ENCODE data around the gene GRIK5.

The GRIK5 gene

DNA sequence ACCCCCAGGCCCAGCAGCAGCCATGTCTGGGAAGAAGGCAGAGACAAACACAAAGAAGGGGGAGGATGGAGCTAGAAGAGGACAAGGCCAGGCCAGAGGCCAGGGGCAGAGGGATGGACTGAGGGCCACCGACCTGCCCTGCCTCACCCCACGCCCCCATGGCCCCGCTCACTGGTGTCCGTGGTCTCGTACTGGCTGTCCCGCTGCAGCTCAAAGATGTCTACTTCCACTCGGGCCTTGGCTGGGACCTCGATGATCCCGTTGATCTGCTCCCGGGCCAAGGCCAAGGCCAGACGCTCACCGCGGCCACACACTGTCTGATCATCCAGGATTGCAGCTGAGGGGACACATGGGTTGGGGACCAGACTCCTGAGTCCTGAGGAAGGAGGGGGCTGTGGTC, 5.0 kb downstream of the GRIK5 start:
- Mint-ChIP-seq H3K4me3 (no peak overlapping the region), H3K27me3 (peaks cover 17 to 22% of the 10 kb centered on the region in 2 donors), H3K36me3 (ENCODE audit: insufficient read depth) (no peaks in the 10 kb centered on the region), H3K27ac (no peak overlapping the region), H3K9me3 (no peaks in the 10 kb centered on the region), H3K4me1 (ENCODE audit: low read depth in 2 of 2) (no peaks in the 10 kb centered on the region)
- DNase-seq (no peak), ATAC-seq (replicated peaks) (no peak)

DNA sequence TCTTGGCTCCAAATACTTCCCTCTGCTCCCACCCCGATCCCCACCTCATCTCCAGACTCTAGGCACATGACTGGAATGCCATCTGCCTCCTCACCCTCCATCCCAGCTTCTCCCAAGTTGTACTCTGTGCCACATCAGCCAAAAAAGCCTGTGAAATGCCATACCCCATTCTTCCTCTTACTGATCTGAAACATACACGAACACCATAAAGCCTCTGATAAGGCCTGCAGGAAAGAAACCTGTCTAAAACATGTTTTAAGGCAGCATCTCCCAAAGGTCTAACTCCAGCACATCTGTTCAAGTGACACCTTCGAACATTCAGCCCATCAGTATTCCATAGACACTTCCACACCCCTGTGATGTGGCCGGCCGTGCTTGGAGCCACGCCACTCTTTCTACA, 5.6 kb downstream of the GRIK5 start:
- DNase-seq (no peak), ATAC-seq (replicated peaks) (no peak)
- no peak overlapping the region for H3K4me3 Mint-ChIP-seq
- no peaks in the 10 kb centered on the region for H3K9me3 Mint-ChIP-seq
- H3K27ac Mint-ChIP-seq, result peak overlapping the region in 1 of 2 donors; percentile 2
- H3K4me1 Mint-ChIP-seq (ENCODE audit: low read depth in 2 of 2), result no peaks in the 10 kb centered on the region
- H3K36me3 Mint-ChIP-seq (ENCODE audit: insufficient read depth), result peaks cover 3% of the 10 kb centered on the region
- H3K27me3 Mint-ChIP-seq, result peaks cover 24 to 28% of the 10 kb centered on the region in 2 donors

DNA sequence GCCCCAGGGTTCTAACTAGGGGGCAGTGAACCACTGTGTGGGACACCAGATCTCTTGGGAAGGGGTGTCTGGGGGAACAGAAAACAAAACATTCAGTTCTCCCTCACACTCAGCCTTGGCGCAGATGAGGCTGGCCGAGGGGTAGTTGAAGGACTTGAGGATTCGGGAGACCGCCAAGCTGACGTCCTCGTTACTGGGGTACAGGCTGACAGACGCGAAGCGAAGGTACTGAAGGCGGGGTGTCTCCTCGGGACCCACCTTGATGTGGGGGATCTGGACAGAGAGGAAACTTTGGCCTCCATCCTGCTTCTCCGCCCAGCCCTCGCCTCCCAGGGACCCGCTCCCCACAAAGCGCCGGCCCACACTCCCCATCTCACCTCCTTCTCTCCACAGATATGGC, 7.6 kb downstream of the GRIK5 start:
- Mint-ChIP-seq H3K9me3 (no peaks in the 10 kb centered on the region), H3K27me3 (peaks cover 24 to 34% of the 10 kb centered on the region in 2 donors), H3K36me3 (ENCODE audit: insufficient read depth) (peaks cover 3% of the 10 kb centered on the region), H3K4me1 (ENCODE audit: low read depth in 2 of 2) (no peaks in the 10 kb centered on the region), H3K27ac (no peak overlapping the region), H3K4me3 (no peak overlapping the region)
- no peak for DNase-seq
- ATAC-seq (replicated peaks), result no peak

DNA sequence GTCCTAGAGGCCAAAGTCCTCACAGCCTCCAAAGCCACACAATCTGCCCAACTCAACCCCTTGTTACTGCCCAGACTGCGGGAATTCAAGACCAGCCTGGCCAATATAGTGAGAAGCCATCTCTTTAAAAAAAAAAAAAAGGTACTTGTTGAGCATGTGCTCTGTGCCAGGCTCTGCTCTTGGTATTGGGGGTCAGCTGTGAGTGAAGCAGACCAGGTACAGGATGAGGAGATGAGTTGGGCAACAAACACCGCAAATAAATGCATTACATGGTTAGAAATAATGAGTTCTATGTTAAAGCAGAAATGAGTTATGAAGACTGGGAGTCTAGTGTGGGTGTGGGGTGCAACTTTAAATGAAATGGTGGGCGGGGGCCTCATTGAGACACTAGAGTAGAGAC, 9.9 kb downstream of the GRIK5 start:
- Mint-ChIP-seq H3K4me3 (no peak overlapping the region), H3K9me3 (no peaks in the 10 kb centered on the region), H3K4me1 (ENCODE audit: low read depth in 2 of 2) (no peaks in the 10 kb centered on the region), H3K27me3 (peaks cover 22 to 35% of the 10 kb centered on the region in 2 donors), H3K36me3 (ENCODE audit: insufficient read depth) (peaks cover 3% of the 10 kb centered on the region), H3K27ac (no peak overlapping the region)
- no peak for ATAC-seq (replicated peaks)
- no peak for DNase-seq

- peaks cover 3% of the 10 kb centered on the region for H3K36me3 Mint-ChIP-seq (ENCODE audit: insufficient read depth)
- no peak for ATAC-seq (replicated peaks)
- H3K4me1 Mint-ChIP-seq (ENCODE audit: low read depth in 2 of 2), result no peaks in the 10 kb centered on the region
- H3K27ac Mint-ChIP-seq, result no peak overlapping the region
- peaks cover 21 to 43% of the 10 kb centered on the region in 2 donors for H3K27me3 Mint-ChIP-seq
- no peak for DNase-seq
- H3K4me3 Mint-ChIP-seq, result no peak overlapping the region
- no peaks in the 10 kb centered on the region for H3K9me3 Mint-ChIP-seq
Measured at GRCh38 chr19:42059196-42059595, 10.8 kb downstream of the GRIK5 start.

DNA sequence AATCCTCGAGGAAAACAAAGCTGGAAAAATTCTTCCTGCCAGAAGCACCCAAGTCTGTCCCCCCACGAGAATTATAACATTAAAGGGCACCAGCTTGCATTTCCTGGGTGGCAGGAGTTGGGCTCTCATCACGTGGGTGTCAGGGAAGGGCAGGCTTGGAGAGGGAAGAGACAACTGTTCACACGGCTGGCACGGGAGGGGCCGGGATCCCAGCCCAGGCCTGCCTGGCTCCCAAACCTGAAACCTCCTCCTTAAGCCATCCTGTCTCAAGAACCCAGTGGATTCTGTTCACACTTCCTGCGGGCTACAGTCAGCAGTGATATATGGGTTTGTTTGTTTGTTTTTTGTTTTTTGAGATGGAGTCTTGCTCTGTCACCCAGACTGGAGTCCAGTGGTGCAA, 12.2 kb downstream of the GRIK5 start:
- ATAC-seq (replicated peaks) (no peak), DNase-seq (no peak)
- no peaks in the 10 kb centered on the region for H3K9me3 Mint-ChIP-seq
- H3K4me1 Mint-ChIP-seq (ENCODE audit: low read depth in 2 of 2), result no peaks in the 10 kb centered on the region
- peaks cover 3% of the 10 kb centered on the region for H3K36me3 Mint-ChIP-seq (ENCODE audit: insufficient read depth)
- no peak overlapping the region for H3K4me3 Mint-ChIP-seq
- H3K27ac Mint-ChIP-seq, result no peak overlapping the region
- H3K27me3 Mint-ChIP-seq, result peaks cover 15 to 51% of the 10 kb centered on the region in 2 donors

GRCh38 chr19:42054205-42054604, 15.8 kb downstream of the GRIK5 start:
- Mint-ChIP-seq H3K36me3 (ENCODE audit: insufficient read depth) (no peaks in the 10 kb centered on the region), H3K27me3 (peaks cover 8 to 21% of the 10 kb centered on the region in 2 donors), H3K4me3 (no peak overlapping the region), H3K4me1 (ENCODE audit: low read depth in 2 of 2) (peaks cover 2 to 3% of the 10 kb centered on the region in 2 donors), H3K9me3 (no peaks in the 10 kb centered on the region), H3K27ac (no peak overlapping the region)
- no peak for DNase-seq
- no peak for ATAC-seq (replicated peaks)

DNA sequence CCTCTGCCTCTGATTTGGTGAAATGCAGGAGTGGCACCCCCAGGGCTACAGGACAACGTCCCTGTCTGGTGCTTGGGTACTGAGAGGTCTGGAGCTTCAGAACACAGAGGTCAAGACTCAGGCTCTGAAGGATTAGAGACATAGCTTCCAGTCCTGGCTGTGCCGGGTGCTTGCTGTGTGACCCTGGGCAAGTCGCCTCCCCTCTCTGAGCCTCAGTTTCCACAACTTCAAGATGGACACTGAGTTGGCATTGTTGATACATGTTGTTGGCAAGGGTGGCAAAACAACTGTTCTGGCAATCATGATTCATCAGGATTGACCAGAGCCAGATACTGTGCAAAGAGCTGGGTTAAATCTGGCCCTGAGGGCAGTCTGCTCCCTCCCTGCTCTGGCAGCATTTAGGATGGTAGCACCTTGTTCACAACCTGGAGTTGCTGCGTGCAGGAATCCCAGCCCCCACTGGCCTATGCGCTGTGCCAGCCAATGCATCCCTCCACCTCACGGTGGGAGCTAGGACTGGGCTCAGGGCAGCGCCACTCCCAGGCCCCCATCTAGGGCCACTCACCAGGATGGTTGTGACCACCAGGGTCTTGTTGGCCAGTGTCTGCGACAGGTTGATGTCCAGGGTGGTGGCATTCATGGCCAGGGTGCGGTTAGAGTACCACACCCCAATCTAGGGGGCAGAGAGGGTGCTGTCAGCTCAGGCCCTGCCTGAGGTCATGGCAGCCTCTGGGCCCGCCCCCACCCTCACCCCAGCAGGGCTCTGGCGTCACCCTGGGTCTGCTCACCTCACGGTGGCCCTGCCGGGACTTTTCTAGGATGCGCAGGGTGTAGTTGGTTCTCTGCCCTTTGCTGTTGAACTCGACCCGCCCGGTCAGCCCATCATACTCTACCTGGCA, 16.7 kb downstream of the GRIK5 start:
- no peak for DNase-seq
- peaks cover 8 to 17% of the 10 kb centered on the region in 2 donors for H3K27me3 Mint-ChIP-seq
- no peak overlapping the region for H3K27ac Mint-ChIP-seq
- no peak for ATAC-seq (replicated peaks)
- H3K9me3 Mint-ChIP-seq, result no peaks in the 10 kb centered on the region
- no peak overlapping the region for H3K4me3 Mint-ChIP-seq
- H3K4me1 Mint-ChIP-seq (ENCODE audit: low read depth in 2 of 2), result peaks cover 5 to 6% of the 10 kb centered on the region in 2 donors
- no peaks in the 10 kb centered on the region for H3K36me3 Mint-ChIP-seq (ENCODE audit: insufficient read depth)

- H3K4me3 Mint-ChIP-seq, result no peak overlapping the region
- no peak overlapping the region for H3K27ac Mint-ChIP-seq
- peaks cover 5 to 6% of the 10 kb centered on the region in 2 donors for H3K4me1 Mint-ChIP-seq (ENCODE audit: low read depth in 2 of 2)
- no peaks in the 10 kb centered on the region for H3K9me3 Mint-ChIP-seq
- no peaks in the 10 kb centered on the region for H3K36me3 Mint-ChIP-seq (ENCODE audit: insufficient read depth)
- DNase-seq (no peak), ATAC-seq (replicated peaks) (no peak)
- peaks cover 8 to 17% of the 10 kb centered on the region in 2 donors for H3K27me3 Mint-ChIP-seq
Measured at GRCh38 chr19:42052241-42052863, 17.7 kb downstream of the GRIK5 start.

DNA sequence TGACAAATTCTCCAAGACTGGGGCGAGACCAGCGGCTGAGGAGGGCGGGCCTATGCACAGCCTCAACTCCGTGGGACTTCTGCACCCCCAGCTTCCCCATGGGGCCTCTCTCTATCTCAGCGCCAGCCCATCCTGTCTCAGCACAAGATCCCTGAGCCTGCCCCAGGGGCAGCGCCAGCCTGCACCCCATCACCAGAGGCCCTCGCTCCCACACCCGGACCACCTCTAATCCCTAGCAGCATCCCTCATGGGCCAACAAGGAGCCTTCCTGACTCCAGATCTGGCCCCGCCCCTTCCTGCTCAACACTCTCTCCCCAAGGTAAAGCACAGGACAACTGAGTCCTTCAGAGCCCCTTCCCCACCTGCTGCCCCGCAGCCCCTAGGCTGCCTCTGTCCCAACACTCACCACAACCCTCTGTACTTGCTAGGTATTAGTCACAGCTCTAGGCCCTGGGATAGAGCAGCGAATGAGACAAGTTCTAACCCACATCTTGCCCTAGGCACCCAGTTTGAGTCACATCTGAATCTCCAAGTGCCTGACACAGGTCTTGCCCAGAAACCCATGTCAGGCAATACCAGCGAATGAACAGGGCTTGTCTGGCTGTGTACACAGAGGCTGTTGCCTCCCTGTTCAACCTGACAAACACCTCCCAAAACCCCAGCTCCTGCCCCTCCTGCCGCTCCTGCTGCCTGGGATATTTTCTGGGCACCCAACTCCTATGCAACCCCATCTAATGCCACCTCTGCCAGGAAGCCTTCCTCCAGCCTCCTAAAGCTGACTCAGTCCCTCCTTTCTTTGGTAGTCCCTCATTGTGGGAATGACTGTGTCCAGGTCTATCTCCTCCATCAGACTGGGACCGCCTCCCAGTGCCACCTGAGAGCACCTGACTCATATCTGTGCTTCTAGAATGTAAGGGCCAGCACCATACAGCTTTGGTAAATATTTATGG, 18.6 kb downstream of the GRIK5 start:
- Mint-ChIP-seq H3K4me1 (ENCODE audit: low read depth in 2 of 2) (peaks cover 5 to 6% of the 10 kb centered on the region in 2 donors), H3K4me3 (no peak overlapping the region), H3K27me3 (peaks cover 8 to 17% of the 10 kb centered on the region in 2 donors), H3K9me3 (no peaks in the 10 kb centered on the region), H3K27ac (no peak overlapping the region), H3K36me3 (ENCODE audit: insufficient read depth) (no peaks in the 10 kb centered on the region)
- DNase-seq, result no peak
- ATAC-seq (replicated peaks), result no peak

DNA sequence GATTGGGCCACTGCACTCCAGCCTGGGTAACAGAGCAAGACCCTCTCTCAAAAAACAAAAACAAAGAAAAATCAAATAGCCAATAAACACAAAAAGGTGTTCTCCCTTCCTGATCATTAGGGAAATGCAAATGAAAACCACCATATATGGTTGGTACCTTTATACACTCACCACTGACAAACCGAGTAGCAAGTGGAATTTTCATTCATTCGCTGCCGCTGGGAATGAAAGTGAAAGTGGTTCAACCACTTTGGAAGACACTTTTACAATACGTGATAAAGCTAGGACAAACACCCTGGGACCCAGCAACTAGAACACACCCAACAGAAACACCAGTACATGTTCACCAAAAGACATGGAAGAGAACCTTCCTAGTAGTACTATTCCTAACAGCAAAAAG, 21.0 kb downstream of the GRIK5 start:
- ATAC-seq (replicated peaks), result no peak
- Mint-ChIP-seq H3K9me3 (no peaks in the 10 kb centered on the region), H3K4me3 (peak overlapping the region; percentile 2 to 51), H3K27me3 (peaks cover 11 to 21% of the 10 kb centered on the region in 2 donors), H3K27ac (peak overlapping the region in 1 of 2 donors; percentile 32), H3K36me3 (ENCODE audit: insufficient read depth) (no peaks in the 10 kb centered on the region), H3K4me1 (ENCODE audit: low read depth in 2 of 2) (peaks cover 5 to 6% of the 10 kb centered on the region in 2 donors)
- DNase-seq, result no peak

GRCh38 chr19:42045575-42045974, 24.4 kb downstream of the GRIK5 start:
- H3K27me3 Mint-ChIP-seq, result peaks cover 11 to 37% of the 10 kb centered on the region in 2 donors
- no peaks in the 10 kb centered on the region for H3K36me3 Mint-ChIP-seq (ENCODE audit: insufficient read depth)
- no peak overlapping the region for H3K4me3 Mint-ChIP-seq
- no peaks in the 10 kb centered on the region for H3K9me3 Mint-ChIP-seq
- no peak overlapping the region for H3K27ac Mint-ChIP-seq
- DNase-seq (no peak), ATAC-seq (replicated peaks) (no peak)
- peaks cover 5 to 6% of the 10 kb centered on the region in 2 donors for H3K4me1 Mint-ChIP-seq (ENCODE audit: low read depth in 2 of 2)

DNA sequence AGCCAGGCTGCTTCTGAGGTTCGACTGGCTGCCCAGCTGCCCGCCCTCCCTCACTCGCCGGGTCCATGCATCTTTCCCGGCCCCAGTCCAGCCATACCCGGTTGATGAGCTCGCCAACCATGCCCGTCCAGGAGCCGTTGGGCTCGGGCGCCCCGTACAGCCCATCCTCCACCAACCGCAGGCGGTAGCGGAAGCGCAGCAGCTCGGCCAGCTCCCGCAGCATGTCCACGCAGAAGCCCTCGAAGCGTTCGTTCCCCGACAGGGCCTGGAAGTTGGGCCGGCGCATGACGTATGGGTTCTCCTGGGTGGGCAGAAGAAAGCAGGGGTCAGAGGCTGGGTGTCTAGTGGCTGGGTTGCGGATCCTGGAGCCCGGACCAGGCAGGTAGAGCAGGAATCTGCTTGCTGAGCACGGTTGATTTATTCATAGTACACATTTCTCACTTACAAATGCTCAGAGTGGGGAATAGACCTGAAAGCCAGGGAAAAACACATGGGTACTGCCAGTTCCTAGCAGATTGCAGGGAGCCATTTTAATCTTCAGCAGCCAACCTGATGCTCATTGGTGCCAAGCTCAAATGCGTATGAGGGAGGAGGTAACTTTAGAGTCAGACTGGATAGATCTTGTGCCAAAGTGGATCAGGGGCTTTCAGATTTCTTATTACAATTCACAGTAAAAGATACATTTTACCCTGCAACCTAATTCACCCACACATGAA, 27.4 kb downstream of the GRIK5 start:
- H3K36me3 Mint-ChIP-seq (ENCODE audit: insufficient read depth), result no peaks in the 10 kb centered on the region
- H3K27me3 Mint-ChIP-seq, result peaks cover 11 to 53% of the 10 kb centered on the region in 2 donors
- no peak for ATAC-seq (replicated peaks)
- H3K4me1 Mint-ChIP-seq (ENCODE audit: low read depth in 2 of 2), result no peaks in the 10 kb centered on the region
- H3K27ac Mint-ChIP-seq, result no peak overlapping the region
- DNase-seq, result no peak
- H3K4me3 Mint-ChIP-seq, result no peak overlapping the region
- no peaks in the 10 kb centered on the region for H3K9me3 Mint-ChIP-seq
